ENCODE measurements around the gene ZNF580. TPM values are rescaled to one million over a fixed set of nuclear protein-coding genes. Genes with fewer than 3 reads are reported as not detected.

The ZNF580 gene
- total and polyA plus RNA-seq, 7 donors: 10.4 to 45.5 (median 24.0) TPM

DNA sequence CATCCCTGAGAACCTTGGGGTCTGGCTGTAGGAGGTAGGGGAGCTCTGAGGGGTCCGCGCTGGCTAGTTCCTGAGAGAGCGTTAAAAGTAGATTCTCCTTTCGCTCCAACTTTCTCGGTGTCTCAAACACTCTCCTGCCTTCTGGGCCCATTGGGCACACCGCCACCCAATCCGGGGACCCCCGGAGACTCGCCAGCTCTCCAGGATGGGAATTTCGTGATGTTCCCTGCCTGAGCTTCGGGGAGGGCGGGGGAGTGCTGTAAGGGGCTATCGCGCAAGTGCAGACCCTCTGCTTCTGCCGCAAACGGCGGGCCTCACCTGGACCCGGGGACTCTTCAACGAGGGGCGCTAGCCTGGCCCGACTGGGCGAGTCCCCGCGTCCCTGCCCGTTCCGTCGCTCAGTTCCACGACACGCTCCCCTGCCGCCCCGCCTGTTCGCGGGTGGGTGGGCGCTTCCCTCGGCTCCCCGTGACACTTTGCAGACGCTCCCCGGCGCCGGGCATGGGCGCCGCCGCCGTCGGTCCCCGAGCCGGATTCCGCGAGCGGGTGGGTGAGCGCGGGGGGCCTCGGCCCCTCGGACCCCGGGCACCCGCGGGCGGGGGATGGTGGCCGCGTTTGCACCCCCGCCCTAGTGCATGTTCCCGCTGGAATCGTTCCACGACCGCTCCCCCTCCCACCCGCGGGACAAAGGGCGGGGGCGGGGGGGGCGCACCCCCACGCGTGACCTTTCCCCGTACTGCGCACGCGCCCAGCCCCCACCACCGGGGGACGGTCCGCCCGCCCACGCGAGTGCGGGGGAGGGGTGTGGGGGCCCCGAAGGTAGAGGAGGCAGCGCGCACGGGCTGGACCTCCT lies 7.2 kb downstream of the ZNF580 start, which contains the start of gene CCDC106:
Gene CCDC106 (plus strand): TSS at position 481 of the 853 bp plus-strand sequence. CDS start 835 bp downstream, outside the sequence.
- Histone ChIP-seq H3K9me3 (no peaks in the 10 kb centered on the region), H3K27me3 (no peaks in the 10 kb centered on the region), H3K4me3 (peak within 1 kb of the TSS; percentile 86 to 98 (median 90)), H3K36me3 (peaks cover 0 to 25% (median 6%) of the 10 kb centered on the region in 4 donors), H3K27ac (peak within 1 kb of the TSS; percentile 89 to 94 (median 92)), H3K4me1 (peaks cover 0 to 57% (median 49%) of the 10 kb centered on the region in 4 donors)
- peak; percentile 88 for DNase-seq
- intact Hi-C loops (cut with DNase I): no loop called here
- TF ChIP-seq EP300 (IDR thresholded peaks at IDR 0.05) (no peak), POLR2AphosphoS5 (IDR thresholded peaks at IDR 0.05) (peak in 3 of 4 donors; percentile 14 to 65 (median 54))
- 1 to 2% methylated on average over 87 of the region's 87 CpGs for WGBS, 2 donors

DNA sequence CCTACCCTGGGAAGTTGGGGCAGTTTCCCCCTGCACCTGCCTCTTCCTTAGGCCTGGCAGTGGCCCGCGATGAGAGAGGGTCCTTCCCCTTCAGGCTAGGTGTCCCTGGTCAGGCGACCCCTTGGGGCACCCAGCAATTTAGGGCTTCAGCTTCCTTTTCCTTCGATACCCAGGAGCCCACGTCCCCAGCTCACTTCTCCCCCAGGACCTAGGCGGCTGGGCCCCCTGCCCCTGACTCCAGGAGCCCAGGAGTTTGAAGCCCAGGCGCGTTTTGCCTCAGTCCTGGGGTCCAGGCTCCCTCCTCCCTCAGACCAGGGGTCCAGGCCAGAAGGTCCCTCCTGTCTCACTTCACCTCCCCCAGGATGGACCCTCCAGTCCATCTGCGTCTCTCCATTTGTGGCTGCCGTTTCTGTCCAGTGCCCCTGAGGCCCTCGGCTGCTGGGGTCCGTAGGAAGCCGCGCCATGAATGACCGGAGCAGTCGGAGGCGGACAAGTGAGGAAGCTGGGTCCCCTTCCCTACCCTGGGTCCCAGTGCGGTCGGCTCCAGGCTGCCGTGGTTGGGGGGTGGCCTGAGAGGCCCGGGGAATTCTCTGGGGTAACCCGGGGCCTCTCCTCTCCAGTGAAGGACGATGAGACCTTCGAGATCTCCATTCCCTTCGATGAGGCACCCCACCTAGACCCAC lies 7.9 kb downstream of the ZNF580 start:
- Histone ChIP-seq H3K36me3 (peaks cover 0 to 25% (median 6%) of the 10 kb centered on the region in 4 donors), H3K4me3 (peak overlapping the region; percentile 86 to 98 (median 90)), H3K9me3 (no peaks in the 10 kb centered on the region), H3K27me3 (no peaks in the 10 kb centered on the region), H3K27ac (peak overlapping the region; percentile 89 to 94 (median 92)), H3K4me1 (peaks cover 0 to 59% (median 51%) of the 10 kb centered on the region in 4 donors)
- TF ChIP-seq, protein P1, sequence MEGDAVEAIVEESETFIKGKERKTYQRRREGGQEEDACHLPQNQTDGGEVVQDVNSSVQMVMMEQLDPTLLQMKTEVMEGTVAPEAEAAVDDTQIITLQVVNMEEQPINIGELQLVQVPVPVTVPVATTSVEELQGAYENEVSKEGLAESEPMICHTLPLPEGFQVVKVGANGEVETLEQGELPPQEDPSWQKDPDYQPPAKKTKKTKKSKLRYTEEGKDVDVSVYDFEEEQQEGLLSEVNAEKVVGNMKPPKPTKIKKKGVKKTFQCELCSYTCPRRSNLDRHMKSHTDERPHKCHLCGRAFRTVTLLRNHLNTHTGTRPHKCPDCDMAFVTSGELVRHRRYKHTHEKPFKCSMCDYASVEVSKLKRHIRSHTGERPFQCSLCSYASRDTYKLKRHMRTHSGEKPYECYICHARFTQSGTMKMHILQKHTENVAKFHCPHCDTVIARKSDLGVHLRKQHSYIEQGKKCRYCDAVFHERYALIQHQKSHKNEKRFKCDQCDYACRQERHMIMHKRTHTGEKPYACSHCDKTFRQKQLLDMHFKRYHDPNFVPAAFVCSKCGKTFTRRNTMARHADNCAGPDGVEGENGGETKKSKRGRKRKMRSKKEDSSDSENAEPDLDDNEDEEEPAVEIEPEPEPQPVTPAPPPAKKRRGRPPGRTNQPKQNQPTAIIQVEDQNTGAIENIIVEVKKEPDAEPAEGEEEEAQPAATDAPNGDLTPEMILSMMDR (IDR thresholded peaks at IDR 0.05): no peak
- no peak for TF ChIP-seq POLR2A (IDR thresholded peaks at IDR 0.05)
- no peak for TF ChIP-seq POLR2AphosphoS5 (IDR thresholded peaks at IDR 0.05)
- no peak for TF ChIP-seq EP300 (IDR thresholded peaks at IDR 0.05)
- DNase-seq: no peak
- intact Hi-C loops (cut with DNase I): no loop called here
- 41 to 54% methylated on average over 25 of the region's 25 CpGs for WGBS, 2 donors

DNA sequence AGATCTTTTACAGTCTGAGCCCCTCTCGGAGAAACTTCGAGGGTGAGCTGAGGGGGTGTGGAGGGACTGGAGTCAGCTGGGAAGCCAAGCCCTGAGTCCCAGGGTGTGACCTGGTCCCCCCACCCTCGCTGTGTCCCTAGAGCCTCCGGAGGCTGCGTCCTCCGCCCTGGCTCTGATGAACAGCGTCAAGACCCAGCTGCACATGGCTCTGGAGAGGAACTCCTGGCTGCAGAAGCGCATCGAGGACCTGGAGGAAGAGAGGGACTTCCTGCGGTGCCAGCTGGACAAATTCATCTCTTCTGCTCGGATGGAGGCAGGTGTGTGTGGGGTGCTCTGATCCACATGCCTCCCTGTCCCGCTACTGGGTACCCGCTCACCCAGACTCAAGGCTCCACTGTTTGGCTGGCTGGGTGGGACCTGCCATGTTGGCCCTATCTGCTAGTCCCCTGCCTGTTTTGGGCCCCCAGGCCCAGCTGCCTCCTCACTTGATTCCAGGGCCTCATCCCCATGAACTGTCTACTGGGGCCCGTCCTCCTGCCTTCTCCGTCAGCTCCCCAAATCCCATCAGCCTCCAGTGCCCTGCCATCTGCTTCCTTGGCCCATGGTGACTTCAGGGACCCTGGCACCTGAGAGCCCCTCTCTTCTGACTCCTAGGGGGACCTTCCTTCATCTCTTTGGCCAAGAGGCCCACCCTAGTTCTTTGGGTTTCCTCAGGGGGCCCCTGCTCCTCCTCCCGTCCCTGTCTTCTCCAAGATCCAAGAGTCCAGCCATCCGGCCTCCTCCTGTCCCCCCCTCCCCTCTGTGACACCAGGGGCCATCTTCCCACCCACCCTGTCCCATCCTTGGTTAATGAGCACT lies 8.7 kb downstream of the ZNF580 start:
- intact Hi-C loops (cut with DNase I): loop anchor here (10.0 kb wide), 1 partner anchor 535 kb away; the partner anchor contains the start of gene PPP1R12C
- Histone ChIP-seq H3K4me1 (peaks cover 0 to 52% (median 43%) of the 10 kb centered on the region in 4 donors), H3K27ac (peak overlapping the region; percentile 89 to 94 (median 92)), H3K36me3 (peaks cover 0 to 25% (median 6%) of the 10 kb centered on the region in 4 donors), H3K27me3 (no peaks in the 10 kb centered on the region), H3K4me3 (peak overlapping the region; percentile 86 to 98 (median 90)), H3K9me3 (no peaks in the 10 kb centered on the region)
- no peak for DNase-seq
- no peak for TF ChIP-seq POLR2AphosphoS5 (IDR thresholded peaks at IDR 0.05)
- WGBS, 2 donors: 84 to 89% methylated on average over 17 of the region's 17 CpGs

DNA sequence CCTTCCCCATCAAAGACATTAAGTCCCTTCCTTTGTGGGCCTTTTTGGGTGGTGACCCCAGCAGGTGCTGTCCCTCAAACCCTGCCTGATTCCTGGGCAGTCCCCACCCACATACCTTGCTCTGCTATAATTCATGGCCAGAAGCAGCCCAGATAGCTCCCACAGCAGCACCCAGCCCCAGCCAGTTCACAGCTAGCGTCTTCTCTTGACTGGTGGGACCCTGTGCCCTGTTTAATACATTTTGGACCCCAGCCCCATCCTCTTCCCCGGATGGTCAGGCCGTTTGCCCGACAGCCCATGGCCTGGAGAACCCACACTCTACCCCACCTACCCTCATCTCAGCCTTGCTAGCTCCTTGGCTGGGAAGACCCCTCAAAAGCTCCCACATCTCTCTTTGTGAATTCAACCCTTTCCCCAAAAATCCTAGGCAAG lies 9.3 kb downstream of the ZNF580 start:
- TF ChIP-seq, protein P1 (IDR thresholded peaks at IDR 0.05): no peak
- TF ChIP-seq EP300 (IDR thresholded peaks at IDR 0.05) (no peak), POLR2A (IDR thresholded peaks at IDR 0.05) (no peak), POLR2AphosphoS5 (IDR thresholded peaks at IDR 0.05) (no peak)
- Histone ChIP-seq H3K9me3 (no peaks in the 10 kb centered on the region), H3K4me1 (peaks cover 0 to 45% (median 37%) of the 10 kb centered on the region in 4 donors), H3K36me3 (peaks cover 0 to 20% (median 5%) of the 10 kb centered on the region in 4 donors), H3K4me3 (no peak overlapping the region), H3K27ac (peak overlapping the region in 1 of 4 donors; percentile 94), H3K27me3 (no peaks in the 10 kb centered on the region)
- no peak for DNase-seq
- intact Hi-C loops (cut with DNase I): loop anchor here (10.0 kb wide), 1 partner anchor 535 kb away; the partner anchor contains the start of gene PPP1R12C
- 90 to 91% methylated on average over 4 of the region's 4 CpGs for WGBS, 2 donors

All from sigmoid colon (tissue), 7 donors.